ENCODE data around the gene AK4. TPM values are rescaled to one million over a fixed set of nuclear protein-coding genes. Genes with fewer than 3 reads are reported as not detected.
"Not testable (repeated sequence)": the region's sequence is repeated elsewhere in the genome, so short reads cannot be mapped to it uniquely, and the experiment has no call there.

Gene AK4
- total RNA-seq, 4 donors from 2014 or later, result 7.8 to 13.9 (median 9.8) TPM

- TF ChIP-seq CTCF (IDR thresholded peaks at IDR 0.05) (no peak), POLR2A (IDR thresholded peaks at IDR 0.05) (no peak)
- no peak for DNase-seq
- no peaks in the 10 kb centered on the region for H3K36me3 ChIP-seq
- WGBS, 2 donors, result 77 to 82% methylated on average over 4 of the region's 4 CpGs
- no peak overlapping the region for H3K27ac ChIP-seq
- no peak overlapping the region for H3K4me3 ChIP-seq (replicated peaks in 1 of 3)
- no peaks in the 10 kb centered on the region for H3K27me3 ChIP-seq
- no peaks in the 10 kb centered on the region for H3K4me1 ChIP-seq
- intact Hi-C loops (cut with DNase I), result no loop called here
- no peaks in the 10 kb centered on the region for H3K9me3 ChIP-seq
Measured at GRCh38 chr1:65109487-65109886, 38.5 kb upstream of the AK4 start.

GRCh38 chr1:65112811-65113210 lies 35.2 kb upstream of the AK4 start:
- TF ChIP-seq CTCF (IDR thresholded peaks at IDR 0.05) (no peak), POLR2A (IDR thresholded peaks at IDR 0.05) (no peak)
- 74 to 77% methylated on average over 3 of the region's 3 CpGs for WGBS, 2 donors

DNA sequence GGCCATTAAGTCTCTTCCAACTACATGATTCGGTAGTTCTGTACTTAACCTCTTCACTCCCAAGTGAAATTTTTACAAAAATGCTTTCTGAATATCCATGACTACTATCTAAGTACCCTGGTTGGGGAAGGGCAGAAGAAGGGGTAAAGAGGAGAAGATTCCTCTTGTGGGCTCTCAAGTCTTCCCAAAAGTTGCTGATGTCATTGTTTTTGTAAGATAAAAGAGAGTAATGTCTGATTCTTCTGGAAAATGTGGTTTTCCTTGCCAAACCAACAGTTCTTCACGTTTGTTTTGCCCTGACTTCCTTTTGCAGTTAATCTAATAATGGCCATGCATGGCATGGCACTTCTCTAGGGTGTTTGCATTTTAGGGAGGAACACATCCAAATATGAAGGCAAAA lies 34.7 kb upstream of the AK4 start:
- no peak for TF ChIP-seq CTCF (IDR thresholded peaks at IDR 0.05)
- no peak for TF ChIP-seq POLR2A (IDR thresholded peaks at IDR 0.05)
- DNase-seq, result no peak
- H3K4me3 ChIP-seq (replicated peaks in 1 of 3), result no peak overlapping the region
- no peaks in the 10 kb centered on the region for H3K27me3 ChIP-seq
- H3K36me3 ChIP-seq, result no peaks in the 10 kb centered on the region
- intact Hi-C loops (cut with DNase I), result no loop called here
- WGBS, 2 donors, result 30 to 46% methylated on average over 2 of the region's 2 CpGs
- no peaks in the 10 kb centered on the region for H3K9me3 ChIP-seq
- no peaks in the 10 kb centered on the region for H3K4me1 ChIP-seq
- H3K27ac ChIP-seq, result no peak overlapping the region

More at GRCh38 chr1:65112811-65113210, 35.2 kb upstream of the AK4 start:
- Histone ChIP-seq H3K27ac (no peak overlapping the region), H3K4me1 (no peaks in the 10 kb centered on the region), H3K27me3 (no peaks in the 10 kb centered on the region), H3K36me3 (no peaks in the 10 kb centered on the region), H3K9me3 (no peaks in the 10 kb centered on the region), H3K4me3 (replicated peaks in 1 of 3) (no peak overlapping the region)
- intact Hi-C loops (cut with DNase I), result no loop called here
- DNase-seq, result no peak

DNA sequence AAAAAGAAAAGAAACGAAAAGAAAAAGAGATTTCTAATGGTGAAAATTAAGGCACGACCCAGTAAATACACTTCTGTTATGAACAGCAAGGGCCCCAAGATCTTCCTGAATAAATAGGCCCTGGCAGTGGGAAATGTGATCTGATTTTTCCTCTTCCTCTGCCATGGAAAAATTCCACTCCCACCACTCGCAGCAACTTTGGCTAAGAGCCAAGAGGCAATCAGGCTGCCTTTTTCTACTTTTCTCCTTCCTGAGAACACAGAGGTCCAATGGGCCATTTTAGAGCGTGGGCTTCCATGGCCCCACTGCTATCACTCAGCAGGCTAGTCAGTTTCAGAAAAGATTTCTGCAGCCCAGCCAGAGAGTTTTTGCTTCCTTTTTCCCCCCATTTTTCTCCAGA lies 33.7 kb upstream of the AK4 start:
- peak; percentile 18 to 30 for DNase-seq
- Histone ChIP-seq H3K4me1 (no peaks in the 10 kb centered on the region), H3K36me3 (no peaks in the 10 kb centered on the region), H3K27ac (peak overlapping the region in 1 of 3 donors; percentile 30), H3K27me3 (no peaks in the 10 kb centered on the region), H3K9me3 (no peaks in the 10 kb centered on the region), H3K4me3 (replicated peaks in 1 of 3) (no peak overlapping the region)
- intact Hi-C loops (cut with DNase I), result no loop called here
- 30 to 35% methylated on average over 4 of the region's 4 CpGs for WGBS, 2 donors
- TF ChIP-seq POLR2A (IDR thresholded peaks at IDR 0.05) (no peak), CTCF (IDR thresholded peaks at IDR 0.05) (no peak)

DNA sequence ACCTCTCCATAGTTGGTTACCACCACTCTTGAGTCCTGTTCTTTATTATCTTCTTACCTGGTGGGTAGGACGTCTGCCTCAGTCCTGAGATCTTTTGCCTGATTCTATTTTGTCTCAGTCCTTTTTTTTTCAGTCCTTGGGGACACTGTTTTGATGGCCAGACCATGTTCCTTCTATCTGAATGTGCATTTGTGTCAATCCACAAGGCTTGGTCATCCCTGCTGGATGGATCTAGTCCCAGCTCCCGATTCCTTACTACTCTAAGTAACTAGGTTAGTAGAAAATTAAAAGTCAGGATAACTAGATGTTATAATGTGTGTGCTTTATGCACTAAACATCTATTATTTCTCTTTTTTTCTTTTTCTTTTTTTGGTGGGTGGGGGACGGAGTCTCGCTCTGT lies 28.1 kb upstream of the AK4 start:
- H3K9me3 ChIP-seq, result no peaks in the 10 kb centered on the region
- H3K36me3 ChIP-seq, result no peaks in the 10 kb centered on the region
- no peak for DNase-seq
- TF ChIP-seq CTCF (IDR thresholded peaks at IDR 0.05), result no peak
- TF ChIP-seq POLR2A (IDR thresholded peaks at IDR 0.05), result no peak
- intact Hi-C loops (cut with DNase I), result no loop called here
- H3K27me3 ChIP-seq, result no peaks in the 10 kb centered on the region
- no peak overlapping the region for H3K4me3 ChIP-seq (replicated peaks in 1 of 3)
- H3K27ac ChIP-seq, result no peak overlapping the region
- no peaks in the 10 kb centered on the region for H3K4me1 ChIP-seq
- WGBS, 2 donors, result 79 to 83% methylated on average over 4 of the region's 4 CpGs

DNA sequence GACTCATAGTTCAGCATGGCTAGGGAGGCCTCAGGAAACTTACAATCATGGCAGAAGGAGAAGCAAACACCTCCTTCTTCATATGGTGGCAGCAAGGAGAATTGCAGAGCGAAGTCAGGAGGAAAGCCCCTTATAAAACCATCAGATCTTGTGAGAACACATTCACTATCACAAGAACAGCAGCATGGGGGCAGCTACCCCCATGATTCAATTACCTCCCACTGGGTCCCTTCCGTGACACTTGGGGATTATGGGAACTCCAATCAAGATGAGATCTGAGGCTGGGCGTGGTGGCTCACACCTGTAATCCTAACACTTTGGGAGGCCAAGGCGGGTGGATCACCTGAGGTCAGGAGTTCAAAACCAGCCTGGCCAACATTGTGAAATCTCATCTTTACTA lies 18.9 kb upstream of the AK4 start:
- intact Hi-C loops (cut with DNase I), result not testable (repeated sequence)
- WGBS, 2 donors, result 91 to 96% methylated on average over 4 of the region's 4 CpGs

More for the DNA sequence above, 18.9 kb upstream of the AK4 start:
- not testable (repeated sequence) for H3K4me3 ChIP-seq (replicated peaks in 1 of 3); H3K36me3 ChIP-seq; H3K27ac ChIP-seq; H3K27me3 ChIP-seq; H3K9me3 ChIP-seq; DNase-seq; H3K4me1 ChIP-seq
